CD4-positive, alpha-beta T cell (primary cell): ENCODE data around the gene ACAD9. TPM values are rescaled to one million over a fixed set of nuclear protein-coding genes. Genes with fewer than 3 reads are reported as not detected.
"Not testable (repeated sequence)": the region's sequence is repeated elsewhere in the genome, so short reads cannot be mapped to it uniquely, and the experiment has no call there.

Source experiments
- ATAC-seq: fragments of 200-7000 bp; cut with Tn5 transposase; one replicate; pipeline ENCODE4 v1.10.0; 2022; ENCODE audit warnings: mild to moderate bottlenecking; ENCODE audit not compliant: poor library complexity
- CTCF ChIA-PET: fragments of 350-600 bp; sonication (Branson Sonifier 250); formaldehyde crosslinking; loops from one replicate; lab custom pipeline; 2021; ENCODE audit warnings: antibody characterized with exemption, inconsistent platforms; lab: Charles Lee
- POLR2A ChIA-PET: fragments of 350-600 bp; sonication (Branson Sonifier 250); formaldehyde crosslinking; loops from one replicate; lab custom pipeline; 2021; ENCODE audit warnings: antibody characterized with exemption, inconsistent platforms; lab: Charles Lee
- DNase-seq, 14 experiments: peaks; one replicate each; pipeline ENCODE4 v3.0.0-alpha.2; 2013 to 2020; ENCODE audit warnings: mixed read lengths in 2 of 14
- H3K27ac ChIP-seq, 2 donors: one replicate each; pipeline versions ENCODE4 v1.5.1 to v1.7.0; 2013; ENCODE audit warnings: low read length in 2 of 2, low read depth in 1 of 2, mild to moderate bottlenecking in 1 of 2
- H3K27me3 ChIP-seq, 2 experiments: 1 replicate in 1 of 2; 2 replicates in 1 of 2; pipeline versions ENCODE4 v1.6.1 to v1.7.0; 2013; ENCODE audit warnings: low read length in 2 of 2, control low read depth in 1 of 2, mild to moderate bottlenecking in 1 of 2, moderate library complexity in 1 of 2; ENCODE audit not compliant: insufficient read depth in 2 of 2, control insufficient read depth in 1 of 2
- H3K36me3 ChIP-seq: one replicate; pipeline ENCODE4 v1.6.1; 2013; ENCODE audit warnings: low read length, control low read depth; ENCODE audit not compliant: insufficient read depth
- H3K4me1 ChIP-seq: one replicate; pipeline ENCODE4 v1.6.1; 2013; ENCODE audit warnings: low read length, control low read depth; ENCODE audit not compliant: insufficient read depth
- H3K4me3 ChIP-seq: one replicate; pipeline ENCODE4 v1.5.1; 2013; ENCODE audit warnings: mild to moderate bottlenecking, low read length, moderate library complexity
- H3K9me3 ChIP-seq, 2 experiments: 1 replicate in 1 of 2; 2 replicates in 1 of 2; pipeline versions ENCODE4 v1.6.1 to v1.7.0; 2013; ENCODE audit warnings: low read length in 2 of 2, mild to moderate bottlenecking in 2 of 2, control low read depth in 1 of 2, moderate library complexity in 1 of 2; ENCODE audit not compliant: control insufficient read depth in 1 of 2, insufficient read depth in 1 of 2
- H3K27ac Mint-ChIP-seq: one replicate; pipeline ENCODE4 v1.8.0; 2020; ENCODE audit warnings: mixed read lengths
- H3K27me3 Mint-ChIP-seq: one replicate; pipeline ENCODE4 v1.8.0; 2021; ENCODE audit warnings: mixed read lengths
- H3K36me3 Mint-ChIP-seq: one replicate; pipeline ENCODE4 v1.8.0; 2021; ENCODE audit warnings: low read depth, mixed read lengths
- H3K4me1 Mint-ChIP-seq: one replicate; pipeline ENCODE4 v1.8.0; 2021; ENCODE audit warnings: low read depth, mixed read lengths
- H3K4me3 Mint-ChIP-seq: one replicate; pipeline ENCODE4 v1.8.0; 2020; ENCODE audit warnings: mild to moderate bottlenecking, mixed read lengths
- H3K9me3 Mint-ChIP-seq: one replicate; pipeline ENCODE4 v1.8.0; 2020; ENCODE audit warnings: mixed read lengths
- CTCF ChIP-seq: fragments of 200-600 bp; IDR thresholded peaks from one replicate; pipeline ENCODE4 v1.8.0; 2022; ENCODE audit warnings: antibody characterized with exemption, mild to moderate bottlenecking
- intact Hi-C, 2 experiments: fragments of 100-400 bp; cut with DNase I in 1 of 2; cut with micrococcal nuclease in 1 of 2; formaldehyde crosslinking; loops; one replicate each; pipeline versions ENCODE4 v1.15.1 to v1.9.0; 2023 to 2025; cut with DNase I, micrococcal nuclease
- total RNA-seq, 174 experiments: library from RNA in 2 of 174; stranded (reverse) in 2 of 174; gene quantifications; one replicate each; pipeline ENCODE4 v1.2.3 and lab custom pipeline; 2021 to 2026

ACAD9 gene
- total RNA-seq, 2 experiments from 2014 or later: 64.8 to 71.6 TPM

GRCh38 chr3:128864351-128864811, 15.0 kb upstream of the ACAD9 start:
- CTCF ChIA-PET: no interaction called here
- Mint-ChIP-seq H3K36me3 (peaks cover 19% of the 10 kb centered on the region), H3K4me1 (no peaks in the 10 kb centered on the region), H3K4me3 (no peak overlapping the region), H3K27ac (no peak overlapping the region), H3K27me3 (no peaks in the 10 kb centered on the region), H3K9me3 (no peaks in the 10 kb centered on the region)
- DNase-seq (no peak), ATAC-seq (no peak)
- H3K4me3 ChIP-seq: no peak overlapping the region
- no peaks in the 10 kb centered on the region for H3K4me1 ChIP-seq
- POLR2A ChIA-PET: no interaction called here
- no peak for TF ChIP-seq CTCF
- no peaks in the 10 kb centered on the region for H3K36me3 ChIP-seq
- intact Hi-C loops: no loop called here
- no peaks in the 10 kb centered on the region for H3K27me3 ChIP-seq
- H3K9me3 ChIP-seq: peaks cover 22% of the 10 kb centered on the region in 2 experiments
- H3K27ac ChIP-seq: no peak overlapping the region

- H3K4me1 ChIP-seq, intact Hi-C loops, H3K4me3 ChIP-seq, POLR2A ChIA-PET, DNase-seq, CTCF ChIA-PET, H3K27ac ChIP-seq, H3K27ac Mint-ChIP-seq, H3K36me3 ChIP-seq, H3K27me3 Mint-ChIP-seq, H3K9me3 Mint-ChIP-seq, H3K4me1 Mint-ChIP-seq, H3K4me3 Mint-ChIP-seq, ATAC-seq, H3K27me3 ChIP-seq: not testable (repeated sequence)
- peaks cover 13% of the 10 kb centered on the region for H3K36me3 Mint-ChIP-seq
- H3K9me3 ChIP-seq: peaks cover 14 to 15% of the 10 kb centered on the region in 2 experiments
These were observed 14.3 kb upstream of the ACAD9 start for GRCh38 chr3:128864849-128865804.

- TF ChIP-seq CTCF: no peak
- Histone ChIP-seq H3K4me3 (no peak overlapping the region), H3K27ac (no peak overlapping the region), H3K36me3 (no peaks in the 10 kb centered on the region), H3K9me3 (no peaks in the 10 kb centered on the region), H3K4me1 (no peaks in the 10 kb centered on the region), H3K27me3 (no peaks in the 10 kb centered on the region)
- no peaks in the 10 kb centered on the region for H3K9me3 Mint-ChIP-seq
- CTCF ChIA-PET: no interaction called here
- no peak overlapping the region for H3K4me3 Mint-ChIP-seq
- no peak for DNase-seq
- POLR2A ChIA-PET: interaction anchor here (0.6 to 0.8 kb wide), 2 partner anchors 63 to 394 kb away, joined by 3 read pairs; no protein-coding TSS in a partner anchor
- H3K36me3 Mint-ChIP-seq: no peaks in the 10 kb centered on the region
- H3K27me3 Mint-ChIP-seq: no peaks in the 10 kb centered on the region
- ATAC-seq: no peak
- H3K4me1 Mint-ChIP-seq: no peaks in the 10 kb centered on the region
- no peak overlapping the region for H3K27ac Mint-ChIP-seq
- intact Hi-C loops: no loop called here
These were observed 12.0 kb upstream of the ACAD9 start for GRCh38 chr3:128867200-128868125.
